GM12865 (cell line): ENCODE data around the gene NOM1.
"Not testable (repeated sequence)": the region's sequence is repeated elsewhere in the genome, so short reads cannot be mapped to it uniquely, and the experiment has no call there.

ENCODE experiments used
- DNase-seq: peaks from one replicate; pipeline ENCODE4 v3.0.0; 2010; ENCODE audit warnings: low read depth
- H3K4me3 ChIP-seq: 2 replicates; pipeline ENCODE4 v1.5.1; 2011; ENCODE audit warnings: mild to moderate bottlenecking, low read depth, low read length, control low read depth
- TF ChIP-seq, protein P1 (sequence below): IDR thresholded peaks from 2 replicates; pipeline ENCODE4 v1.5.1; 2011; ENCODE audit warnings: low read length, control low read depth, low read depth, inconsistent platforms; ENCODE audit not compliant: insufficient read depth; ENCODE audit errors: missing control alignments

Gene NOM1

DNA sequence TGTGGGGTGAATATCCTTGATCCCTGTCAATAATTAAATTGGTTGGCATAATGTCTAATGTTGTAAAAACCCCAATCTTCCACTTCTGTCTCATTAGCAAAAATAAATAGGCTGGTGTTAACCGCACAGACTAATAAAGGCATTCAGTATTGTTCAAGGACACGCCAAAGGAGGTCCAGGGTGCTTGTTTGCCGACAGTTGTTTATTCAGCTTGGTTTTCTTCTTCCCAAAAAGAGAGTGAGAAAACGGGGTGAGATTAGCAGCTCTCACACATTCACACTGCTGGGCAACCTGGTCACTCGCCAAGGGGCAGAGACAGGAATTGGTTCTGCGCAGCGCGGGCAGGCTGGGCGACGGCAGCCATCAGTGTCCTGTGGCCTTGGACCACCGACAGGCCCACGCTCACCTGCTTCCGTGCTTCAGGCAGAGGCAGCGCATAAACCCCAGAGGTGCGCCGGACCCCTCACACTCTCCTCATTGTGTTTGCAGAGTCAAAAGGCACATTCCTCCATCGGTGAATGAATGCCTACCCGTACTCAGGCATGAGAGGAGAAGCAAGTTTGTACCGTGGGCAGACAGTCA lies 30.3 kb upstream of the NOM1 start:
- TF ChIP-seq, protein P1, sequence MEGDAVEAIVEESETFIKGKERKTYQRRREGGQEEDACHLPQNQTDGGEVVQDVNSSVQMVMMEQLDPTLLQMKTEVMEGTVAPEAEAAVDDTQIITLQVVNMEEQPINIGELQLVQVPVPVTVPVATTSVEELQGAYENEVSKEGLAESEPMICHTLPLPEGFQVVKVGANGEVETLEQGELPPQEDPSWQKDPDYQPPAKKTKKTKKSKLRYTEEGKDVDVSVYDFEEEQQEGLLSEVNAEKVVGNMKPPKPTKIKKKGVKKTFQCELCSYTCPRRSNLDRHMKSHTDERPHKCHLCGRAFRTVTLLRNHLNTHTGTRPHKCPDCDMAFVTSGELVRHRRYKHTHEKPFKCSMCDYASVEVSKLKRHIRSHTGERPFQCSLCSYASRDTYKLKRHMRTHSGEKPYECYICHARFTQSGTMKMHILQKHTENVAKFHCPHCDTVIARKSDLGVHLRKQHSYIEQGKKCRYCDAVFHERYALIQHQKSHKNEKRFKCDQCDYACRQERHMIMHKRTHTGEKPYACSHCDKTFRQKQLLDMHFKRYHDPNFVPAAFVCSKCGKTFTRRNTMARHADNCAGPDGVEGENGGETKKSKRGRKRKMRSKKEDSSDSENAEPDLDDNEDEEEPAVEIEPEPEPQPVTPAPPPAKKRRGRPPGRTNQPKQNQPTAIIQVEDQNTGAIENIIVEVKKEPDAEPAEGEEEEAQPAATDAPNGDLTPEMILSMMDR = no peak
- peak; percentile 37 for DNase-seq
- H3K4me3 ChIP-seq = no peak overlapping the region

DNA sequence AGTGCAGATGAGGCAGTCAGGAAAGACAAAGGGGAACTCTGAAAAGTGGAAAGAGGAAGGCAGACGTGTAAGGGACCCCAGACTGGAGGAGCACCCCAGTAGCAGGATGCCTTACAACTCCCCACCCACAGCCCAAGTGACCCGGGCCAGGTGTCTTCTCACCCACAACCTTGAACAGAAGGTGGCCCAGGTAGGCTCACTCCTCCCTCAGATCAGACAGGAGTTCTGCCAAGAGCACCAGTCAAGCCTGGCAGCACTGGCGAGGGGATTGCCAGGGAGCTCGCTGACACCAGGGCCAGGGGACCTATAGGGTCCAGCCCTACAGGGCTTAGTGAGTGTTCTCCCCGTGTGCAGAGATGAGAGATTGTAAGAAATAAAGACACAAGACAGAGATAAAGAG lies 29.4 kb upstream of the NOM1 start:
- no peak overlapping the region for H3K4me3 ChIP-seq
- TF ChIP-seq, protein P1 = no peak
- no peak for DNase-seq

DNA sequence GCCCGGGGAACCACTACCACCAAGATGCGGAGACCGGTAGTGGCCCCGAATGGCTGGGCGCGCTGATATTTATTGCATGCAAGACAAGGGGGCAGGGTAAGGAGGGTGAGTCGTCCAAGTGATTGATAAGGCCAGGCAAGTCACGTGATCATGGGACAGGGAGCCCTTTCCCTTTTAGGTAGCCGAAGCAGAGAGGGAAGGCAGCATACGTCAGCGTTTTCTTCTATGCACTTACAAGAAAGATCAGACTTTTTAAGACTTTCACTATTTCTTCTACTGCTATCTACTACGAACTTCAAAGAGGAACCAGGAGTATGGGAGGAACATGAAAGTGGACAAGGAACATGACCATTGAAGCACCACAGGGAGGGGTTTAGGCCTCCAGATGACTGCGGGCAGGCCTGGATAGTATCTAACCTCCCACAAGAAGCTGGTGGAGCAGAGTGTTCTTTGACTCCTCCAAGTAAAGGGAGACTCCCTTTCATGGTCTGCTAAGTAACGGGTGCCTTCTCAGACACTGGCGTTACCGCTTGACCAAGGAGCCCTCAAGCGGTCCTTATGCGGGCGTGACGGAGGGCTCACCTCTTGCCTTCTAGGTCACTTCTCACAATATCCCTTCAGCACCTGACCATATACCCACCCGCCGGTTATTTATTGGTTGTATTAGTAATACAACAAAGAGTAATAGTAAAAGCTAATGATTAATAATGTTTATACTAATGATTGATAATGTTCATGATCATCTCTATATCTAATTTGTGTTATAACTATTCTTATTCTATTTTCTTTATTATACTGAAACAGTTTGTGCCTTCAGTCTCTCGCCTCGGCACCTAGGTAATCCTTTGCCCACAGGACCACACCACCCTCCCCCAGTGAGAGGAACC lies 28.8 kb upstream of the NOM1 start:
- not testable (repeated sequence) for H3K4me3 ChIP-seq
- DNase-seq = peak; percentile 69

DNA sequence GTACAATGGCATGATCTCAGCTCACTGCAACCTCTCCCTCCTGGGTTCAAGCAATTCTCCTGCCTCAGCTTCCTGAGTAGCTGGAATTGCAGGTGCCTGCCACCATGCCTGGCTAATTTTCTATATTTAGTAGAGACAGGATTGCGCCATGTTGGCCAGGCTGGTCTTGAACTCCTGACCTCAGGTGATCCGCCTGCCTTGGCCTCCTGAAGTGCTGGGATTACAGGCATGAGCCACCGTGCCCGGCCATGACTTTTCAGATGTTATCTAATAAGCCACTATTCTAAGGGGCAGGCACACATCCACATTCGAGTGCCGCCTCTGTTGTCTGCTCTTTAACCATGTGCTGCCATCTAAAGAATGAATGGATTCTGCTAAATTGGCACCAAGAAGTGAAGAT lies 27.2 kb upstream of the NOM1 start:
- H3K4me3 ChIP-seq, DNase-seq: not testable (repeated sequence)

DNA sequence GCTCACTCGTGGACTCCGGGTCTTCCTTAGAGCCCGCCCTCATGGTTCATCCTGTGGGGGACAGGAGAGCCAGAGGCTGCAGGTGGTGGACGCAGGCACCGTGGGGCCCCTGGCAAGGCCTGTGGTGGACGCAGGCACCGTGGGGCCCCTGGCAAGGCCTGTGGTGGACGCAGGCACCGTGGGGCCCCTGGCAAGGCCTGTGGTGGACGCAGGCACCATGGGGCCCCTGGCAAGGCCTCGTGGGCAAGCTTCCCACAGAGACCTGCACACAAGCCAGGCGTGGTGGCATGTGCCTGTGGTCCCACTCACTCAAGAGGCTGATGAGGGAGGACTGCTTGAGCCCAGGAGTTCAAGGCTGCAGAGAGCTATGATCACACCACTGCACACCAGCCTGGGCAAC lies 23.7 kb upstream of the NOM1 start:
- DNase-seq = not testable (repeated sequence)

DNA sequence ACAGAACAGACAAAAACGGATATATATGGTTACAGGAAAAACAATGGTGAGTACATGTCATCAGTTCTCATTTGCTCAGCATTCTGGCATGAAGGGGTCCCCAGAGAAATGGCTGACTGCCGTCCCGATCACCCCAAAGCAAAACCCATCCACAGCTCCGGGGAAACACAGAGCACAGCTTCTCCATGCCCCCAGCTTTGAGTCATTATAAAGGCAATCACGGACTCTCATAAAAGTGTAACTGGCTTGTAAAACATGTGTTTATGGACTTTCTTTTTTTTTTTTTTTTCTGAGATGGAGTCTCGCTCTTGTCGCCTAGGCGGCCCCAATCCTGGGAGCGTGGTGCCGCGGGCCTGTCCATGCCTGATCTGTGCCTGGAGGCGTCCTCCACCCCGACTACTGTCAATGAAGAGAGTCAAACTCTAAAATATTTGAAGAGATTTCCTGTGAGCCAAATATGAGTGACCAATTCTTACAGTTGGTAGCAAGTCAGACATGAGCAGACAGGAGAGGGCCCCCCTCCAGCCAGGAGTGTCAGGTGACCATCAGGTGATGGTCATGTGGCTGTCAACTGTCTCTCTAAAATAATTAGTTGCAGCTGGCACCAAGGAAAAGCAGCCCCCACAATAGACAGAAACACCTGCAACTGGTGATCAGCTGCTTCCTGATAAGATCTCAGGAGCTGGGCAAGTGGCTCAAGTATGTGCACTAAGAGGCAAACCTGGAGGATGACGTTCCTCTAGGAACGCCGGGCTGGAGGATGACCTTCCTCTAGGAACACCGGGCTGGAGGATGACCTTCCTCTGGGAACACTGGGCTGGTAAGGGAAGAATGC lies 21.7 kb upstream of the NOM1 start:
- DNase-seq = no peak
- TF ChIP-seq, protein P1 = no peak
- no peak overlapping the region for H3K4me3 ChIP-seq

More for the DNA sequence above, 23.7 kb upstream of the NOM1 start:
- not testable (repeated sequence) for H3K4me3 ChIP-seq

DNA sequence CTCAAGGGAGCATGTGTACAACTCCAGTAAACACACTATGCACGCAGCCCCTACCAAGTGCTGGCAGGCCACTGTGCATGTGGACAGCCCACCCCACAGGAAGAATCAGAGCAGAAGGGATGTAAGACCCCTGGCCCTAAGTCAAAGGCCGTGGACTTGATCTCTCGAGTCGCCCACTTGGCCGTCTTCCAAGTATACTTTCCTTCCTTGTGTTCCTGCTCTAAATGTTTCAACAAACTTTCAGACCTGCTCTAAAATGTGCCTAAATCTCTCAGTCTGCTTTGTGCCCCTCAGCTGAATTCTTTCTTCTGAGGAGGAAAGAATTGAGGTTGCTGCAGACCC lies 21.1 kb upstream of the NOM1 start:
- no peak overlapping the region for H3K4me3 ChIP-seq
- TF ChIP-seq, protein P1 = no peak
- no peak for DNase-seq

DNA sequence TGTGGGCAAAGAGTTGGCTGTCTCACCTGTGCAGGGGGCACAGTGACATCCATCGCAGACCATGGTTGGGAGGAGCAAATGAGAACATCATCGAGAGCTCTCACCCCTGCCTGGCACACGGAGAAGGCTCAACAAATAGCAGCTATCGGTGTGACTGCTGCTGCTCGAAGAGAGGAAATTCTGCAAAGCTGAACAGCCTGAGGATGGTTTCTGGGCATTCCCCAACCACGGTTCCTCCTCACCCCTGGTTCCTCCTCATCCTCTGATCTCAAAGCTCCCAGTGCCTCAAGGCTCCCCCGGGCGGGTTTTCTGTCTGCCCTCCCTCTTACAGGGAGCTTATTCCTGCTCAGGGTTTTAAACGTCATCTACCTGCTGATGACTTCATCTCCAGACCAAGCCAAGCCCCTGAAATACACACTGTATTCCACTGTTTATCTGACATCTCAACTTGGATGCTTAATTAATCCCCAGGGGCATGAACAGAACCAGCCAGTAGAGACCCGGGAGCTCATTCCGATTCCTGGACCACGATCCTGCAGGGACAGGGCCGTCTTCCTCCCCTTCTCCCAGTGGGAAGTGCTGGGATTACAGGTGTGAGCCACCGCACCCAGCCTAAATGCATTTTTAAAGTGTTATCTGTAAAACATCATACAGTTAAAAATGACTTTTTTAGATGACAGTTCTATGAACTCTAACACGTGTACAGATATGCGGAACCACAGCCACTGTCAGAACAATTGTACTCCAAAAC lies 19.5 kb upstream of the NOM1 start:
- TF ChIP-seq, protein P1 = no peak
- DNase-seq = no peak
- H3K4me3 ChIP-seq = no peak overlapping the region
